Gastroesophageal sphincter (tissue), 3 donors: ENCODE results near the gene CLEC2L.

Experiments used
- EP300 ChIP-seq: sonication (generic); formaldehyde crosslinking; IDR thresholded peaks from one replicate; pipeline ENCODE4 v1.6.1; 2017; ENCODE audit warnings: antibody characterized with exemption, mild to moderate bottlenecking
- POLR2AphosphoS5 ChIP-seq: sonication (generic); formaldehyde crosslinking; IDR thresholded peaks from one replicate; pipeline ENCODE4 v1.6.1; 2017; ENCODE audit warnings: antibody characterized with exemption
- TF ChIP-seq, protein P1 (sequence below), 4 experiments: fragments of 200-600 bp in 2 of 4; fragments of 450-650 bp in 2 of 4; sonication (generic) in 1 of 4; IDR thresholded peaks; one replicate each; pipeline ENCODE4 v1.5.1; 2017 to 2019; ENCODE audit warnings: antibody characterized with exemption in 4 of 4, mild to moderate bottlenecking in 2 of 4, moderate library complexity in 2 of 4

DNA sequence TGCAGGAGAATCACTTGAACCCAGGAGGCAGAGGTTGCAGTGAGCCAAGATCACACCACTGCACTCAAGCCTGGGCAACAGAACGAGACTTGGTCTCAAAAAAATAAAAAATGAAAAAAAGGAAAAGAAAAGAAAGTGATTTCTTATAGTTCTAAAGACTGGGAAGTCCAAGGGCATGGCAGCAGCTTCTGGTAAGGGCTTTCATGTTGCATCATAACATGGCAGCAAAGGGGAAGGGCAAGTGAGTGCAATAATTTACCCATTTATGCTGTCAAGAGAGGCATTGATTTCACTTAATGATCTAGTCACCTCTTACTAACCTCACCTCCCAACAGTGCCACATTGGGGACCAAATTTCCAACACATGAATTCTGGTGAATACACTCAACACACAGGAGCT lies 31.2 kb upstream of the CLEC2L start:
- TF ChIP-seq, protein P1, sequence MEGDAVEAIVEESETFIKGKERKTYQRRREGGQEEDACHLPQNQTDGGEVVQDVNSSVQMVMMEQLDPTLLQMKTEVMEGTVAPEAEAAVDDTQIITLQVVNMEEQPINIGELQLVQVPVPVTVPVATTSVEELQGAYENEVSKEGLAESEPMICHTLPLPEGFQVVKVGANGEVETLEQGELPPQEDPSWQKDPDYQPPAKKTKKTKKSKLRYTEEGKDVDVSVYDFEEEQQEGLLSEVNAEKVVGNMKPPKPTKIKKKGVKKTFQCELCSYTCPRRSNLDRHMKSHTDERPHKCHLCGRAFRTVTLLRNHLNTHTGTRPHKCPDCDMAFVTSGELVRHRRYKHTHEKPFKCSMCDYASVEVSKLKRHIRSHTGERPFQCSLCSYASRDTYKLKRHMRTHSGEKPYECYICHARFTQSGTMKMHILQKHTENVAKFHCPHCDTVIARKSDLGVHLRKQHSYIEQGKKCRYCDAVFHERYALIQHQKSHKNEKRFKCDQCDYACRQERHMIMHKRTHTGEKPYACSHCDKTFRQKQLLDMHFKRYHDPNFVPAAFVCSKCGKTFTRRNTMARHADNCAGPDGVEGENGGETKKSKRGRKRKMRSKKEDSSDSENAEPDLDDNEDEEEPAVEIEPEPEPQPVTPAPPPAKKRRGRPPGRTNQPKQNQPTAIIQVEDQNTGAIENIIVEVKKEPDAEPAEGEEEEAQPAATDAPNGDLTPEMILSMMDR (IDR thresholded peaks at IDR 0.05): no peak
- TF ChIP-seq EP300 (no peak), POLR2AphosphoS5 (no peak)
